SK-N-SH treated with all-trans-retinoic acid at 6 μM for 48 hours (cell line): ENCODE data around the gene INTS15.

Source experiments
- ATAC-seq: fragments of 200-7000 bp; cut with Tn5 transposase; 3 replicates; pipeline ENCODE4 v1.9.1; 2020; ENCODE audit warnings: mild to moderate bottlenecking, moderate library complexity
- ARNTL ChIP-seq: fragments of 450-650 bp; formaldehyde crosslinking; IDR thresholded peaks from 2 replicates; pipeline ENCODE4 v1.5.0; 2020; ENCODE audit warnings: low read depth, mild to moderate bottlenecking, moderate library complexity, borderline replicate concordance
- BACH2 ChIP-seq: fragments of 250-450 bp; sonication (Bioruptor Pico); IDR thresholded peaks from 2 replicates; pipeline ENCODE4 v1.9.0; 2021; ENCODE audit warnings: mild to moderate bottlenecking, borderline replicate concordance
- CREB5 ChIP-seq: fragments of 250-450 bp; sonication (Bioruptor Pico); IDR thresholded peaks from 2 replicates; pipeline ENCODE4 v1.5.1; 2020; ENCODE audit warnings: low read depth, mild to moderate bottlenecking, moderate library complexity
- CSDC2 ChIP-seq: fragments of 250-450 bp; sonication (Bioruptor Pico); IDR thresholded peaks from 2 replicates; pipeline ENCODE4 v1.5.0; 2020; ENCODE audit warnings: mild to moderate bottlenecking, moderate library complexity
- CSRNP3 ChIP-seq: fragments of 250-450 bp; sonication (Bioruptor Pico); IDR thresholded peaks from 2 replicates; pipeline ENCODE4 v1.5.1; 2021; ENCODE audit warnings: mild to moderate bottlenecking, moderate library complexity
- ESRRG ChIP-seq: fragments of 250-450 bp; sonication (Bioruptor Pico); IDR thresholded peaks from 2 replicates; pipeline ENCODE4 v1.6.1; 2021; ENCODE audit warnings: mild to moderate bottlenecking
- GLIS3 ChIP-seq: fragments of 250-450 bp; sonication (Bioruptor Pico); IDR thresholded peaks from 2 replicates; pipeline ENCODE4 v1.5.0; 2020; ENCODE audit warnings: mild to moderate bottlenecking, moderate library complexity
- ISL1 ChIP-seq: fragments of 250-450 bp; sonication (Bioruptor Pico); IDR thresholded peaks from 2 replicates; pipeline ENCODE4 v2.1.2; 2022; ENCODE audit warnings: mild to moderate bottlenecking, moderate library complexity
- OSR1 ChIP-seq: fragments of 250-450 bp; sonication (Bioruptor Pico); IDR thresholded peaks from 2 replicates; pipeline ENCODE4 v1.8.0; 2022; ENCODE audit warnings: moderate library complexity, mild to moderate bottlenecking, inconsistent platforms
- PATZ1 ChIP-seq: fragments of 250-450 bp; sonication (Bioruptor Pico); IDR thresholded peaks from 2 replicates; pipeline ENCODE4 v1.8.0; 2020; ENCODE audit warnings: mild to moderate bottlenecking, moderate library complexity, borderline replicate concordance
- POU6F1 ChIP-seq: fragments of 250-450 bp; sonication (Bioruptor Pico); IDR thresholded peaks from 2 replicates; pipeline ENCODE4 v1.8.0; 2021; ENCODE audit warnings: low read depth, mild to moderate bottlenecking, moderate library complexity, borderline replicate concordance
- PPARA ChIP-seq: fragments of 250-450 bp; sonication (Bioruptor Pico); IDR thresholded peaks from 2 replicates; pipeline ENCODE4 v1.5.0; 2020; ENCODE audit warnings: mild to moderate bottlenecking, borderline replicate concordance
- RARB ChIP-seq: fragments of 250-450 bp; sonication (Bioruptor Pico); IDR thresholded peaks from 2 replicates; pipeline ENCODE4 v1.8.0; 2021; ENCODE audit warnings: mild to moderate bottlenecking, moderate library complexity
- TCF4 ChIP-seq: fragments of 250-450 bp; sonication (Bioruptor Pico); IDR thresholded peaks from 2 replicates; pipeline ENCODE4 v1.8.0; 2021; ENCODE audit warnings: mild to moderate bottlenecking, moderate library complexity, borderline replicate concordance
- TOX ChIP-seq: fragments of 250-450 bp; sonication (Bioruptor Pico); IDR thresholded peaks from 2 replicates; pipeline ENCODE4 v1.8.0; 2021; ENCODE audit warnings: mild to moderate bottlenecking, moderate library complexity, borderline replicate concordance
- TSHZ2 ChIP-seq: fragments of 250-450 bp; sonication (Bioruptor Pico); IDR thresholded peaks from 2 replicates; pipeline ENCODE4 v1.5.0; 2020; ENCODE audit warnings: mild to moderate bottlenecking, moderate library complexity
- ZC3H10 ChIP-seq: fragments of 250-450 bp; sonication (Bioruptor Pico); IDR thresholded peaks from 2 replicates; pipeline ENCODE4 v1.5.1; 2021; ENCODE audit warnings: mild to moderate bottlenecking, moderate library complexity
- ZFP3 ChIP-seq: fragments of 250-450 bp; sonication (Bioruptor Pico); IDR thresholded peaks from 2 replicates; pipeline ENCODE4 v1.5.0; 2020; ENCODE audit warnings: mild to moderate bottlenecking, moderate library complexity
- ZFP30 ChIP-seq: fragments of 450-650 bp; formaldehyde crosslinking; IDR thresholded peaks from 2 replicates; pipeline ENCODE4 v1.5.0; 2022; ENCODE audit warnings: mild to moderate bottlenecking, moderate library complexity
- ZNF565 ChIP-seq: fragments of 450-650 bp; formaldehyde crosslinking; conservative IDR thresholded peaks from 2 replicates; pipeline ENCODE4 v1.5.0; 2020; ENCODE audit warnings: low read depth, mild to moderate bottlenecking, moderate library complexity
- ZNF70 ChIP-seq: fragments of 450-650 bp; formaldehyde crosslinking; IDR thresholded peaks from 2 replicates; pipeline ENCODE4 v1.5.0; 2020; ENCODE audit warnings: mild to moderate bottlenecking, moderate library complexity

Gene INTS15

GRCh38 chr7:6647541-6647940 lies 57.7 kb downstream of the INTS15 start:
- no peak for TF ChIP-seq TCF4
- no peak for TF ChIP-seq OSR1 (CRISPR knock-in tag)
- no peak for TF ChIP-seq TSHZ2 (CRISPR knock-in tag)
- no peak for TF ChIP-seq TOX (CRISPR knock-in tag)
- no peak for TF ChIP-seq ARNTL (CRISPR knock-in tag)
- TF ChIP-seq ZNF565 (CRISPR knock-in tag) = no peak
- TF ChIP-seq ZNF70 = no peak
- TF ChIP-seq BACH2 (CRISPR knock-in tag) = no peak
- no peak for TF ChIP-seq ISL1 (CRISPR knock-in tag)
- ATAC-seq = no peak

- no peak for TF ChIP-seq ISL1 (CRISPR knock-in tag)
- no peak for TF ChIP-seq POU6F1 (CRISPR knock-in tag)
- TF ChIP-seq ZFP3 = no peak
- no peak for TF ChIP-seq ZNF70
- no peak for TF ChIP-seq ESRRG (CRISPR knock-in tag)
- TF ChIP-seq CREB5 (CRISPR knock-in tag) = no peak
- no peak for TF ChIP-seq CSDC2 (CRISPR knock-in tag)
- no peak for TF ChIP-seq ZC3H10 (CRISPR knock-in tag)
- TF ChIP-seq GLIS3 = no peak
- TF ChIP-seq PPARA = no peak
- TF ChIP-seq BACH2 (CRISPR knock-in tag) = no peak
- TF ChIP-seq CSRNP3 (CRISPR knock-in tag) = no peak
- TF ChIP-seq ZFP30 (CRISPR knock-in tag) = no peak
- no peak for TF ChIP-seq PATZ1 (CRISPR knock-in tag)
- TF ChIP-seq RARB (CRISPR knock-in tag) = no peak
- no peak for TF ChIP-seq OSR1 (CRISPR knock-in tag)
- no peak for TF ChIP-seq ARNTL (CRISPR knock-in tag)
- TF ChIP-seq TOX (CRISPR knock-in tag) = no peak
- no peak for TF ChIP-seq ZNF565 (CRISPR knock-in tag)
- ATAC-seq = no peak
Measured at GRCh38 chr7:6648066-6648814, 58.4 kb downstream of the INTS15 start.

- TF ChIP-seq ZC3H10 (CRISPR knock-in tag) (no peak), ZFP30 (CRISPR knock-in tag) (no peak), POU6F1 (CRISPR knock-in tag) (no peak), BACH2 (CRISPR knock-in tag) (no peak), TOX (CRISPR knock-in tag) (no peak), RARB (CRISPR knock-in tag) (no peak), ARNTL (CRISPR knock-in tag) (no peak), PPARA (no peak), TSHZ2 (CRISPR knock-in tag) (no peak)
- ATAC-seq = no peak
Measured at GRCh38 chr7:6648815-6649104, 58.9 kb downstream of the INTS15 start.
